Measurements from ENCODE around the gene LCTL.

DNA sequence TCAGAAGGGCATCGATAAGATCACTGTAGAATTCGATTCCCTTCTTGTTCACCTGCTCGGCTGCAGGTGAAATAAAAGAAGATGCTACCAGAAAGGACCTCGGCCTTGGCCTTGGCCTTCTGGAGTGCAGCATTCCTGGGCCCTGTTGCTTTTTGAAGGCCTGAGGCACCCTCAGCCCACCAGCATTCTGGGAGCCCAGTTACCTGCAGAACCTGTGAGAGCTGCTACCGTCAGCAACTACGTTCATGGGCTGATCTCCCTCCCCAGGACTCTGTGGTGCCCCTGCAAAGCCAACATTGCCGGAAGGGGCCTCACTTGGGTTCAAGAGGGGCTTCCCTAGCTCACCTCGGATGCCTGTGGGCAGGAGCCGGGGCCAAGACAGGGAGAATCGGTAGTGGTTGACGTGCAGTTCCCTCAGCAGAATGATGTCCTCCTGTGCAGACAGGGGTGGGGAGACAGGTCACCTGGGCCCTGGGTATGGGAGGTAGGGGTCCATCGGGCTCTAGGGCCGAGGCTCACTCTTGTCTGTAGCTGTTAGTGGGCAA, 2.2 kb downstream of the LCTL start:
- TF ChIP-seq, protein P1, sequence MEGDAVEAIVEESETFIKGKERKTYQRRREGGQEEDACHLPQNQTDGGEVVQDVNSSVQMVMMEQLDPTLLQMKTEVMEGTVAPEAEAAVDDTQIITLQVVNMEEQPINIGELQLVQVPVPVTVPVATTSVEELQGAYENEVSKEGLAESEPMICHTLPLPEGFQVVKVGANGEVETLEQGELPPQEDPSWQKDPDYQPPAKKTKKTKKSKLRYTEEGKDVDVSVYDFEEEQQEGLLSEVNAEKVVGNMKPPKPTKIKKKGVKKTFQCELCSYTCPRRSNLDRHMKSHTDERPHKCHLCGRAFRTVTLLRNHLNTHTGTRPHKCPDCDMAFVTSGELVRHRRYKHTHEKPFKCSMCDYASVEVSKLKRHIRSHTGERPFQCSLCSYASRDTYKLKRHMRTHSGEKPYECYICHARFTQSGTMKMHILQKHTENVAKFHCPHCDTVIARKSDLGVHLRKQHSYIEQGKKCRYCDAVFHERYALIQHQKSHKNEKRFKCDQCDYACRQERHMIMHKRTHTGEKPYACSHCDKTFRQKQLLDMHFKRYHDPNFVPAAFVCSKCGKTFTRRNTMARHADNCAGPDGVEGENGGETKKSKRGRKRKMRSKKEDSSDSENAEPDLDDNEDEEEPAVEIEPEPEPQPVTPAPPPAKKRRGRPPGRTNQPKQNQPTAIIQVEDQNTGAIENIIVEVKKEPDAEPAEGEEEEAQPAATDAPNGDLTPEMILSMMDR (IDR thresholded peaks at IDR 0.05), result no peak
- no peak for TF ChIP-seq POLR2A (IDR thresholded peaks at IDR 0.05)
